IMR-90 (cell line): ENCODE results near the gene SERPING1.

Experiments
- BHLHE40 ChIP-seq: fragments of 150-350 bp; IDR thresholded peaks from 2 replicates; pipeline ENCODE4 v1.6.1; 2016; ENCODE audit warnings: mild to moderate bottlenecking, low read depth, low read length
- MXI1 ChIP-seq: IDR thresholded peaks from 2 replicates; pipeline ENCODE4 v1.6.1; 2012; ENCODE audit warnings: low read depth, mild to moderate bottlenecking, low read length, moderate library complexity, borderline replicate concordance
- POLR2A ChIP-seq: IDR thresholded peaks from 2 replicates; pipeline ENCODE4 v1.6.1; 2012; ENCODE audit warnings: mild to moderate bottlenecking, low read depth, low read length
- RFX5 ChIP-seq: IDR thresholded peaks from 2 replicates; pipeline ENCODE4 v1.8.0; 2012; ENCODE audit warnings: low read depth, mild to moderate bottlenecking, low read length, moderate library complexity
- TF ChIP-seq, protein P1 (sequence below): conservative IDR thresholded peaks from 2 replicates; pipeline ENCODE4 v1.5.1; 2012; ENCODE audit warnings: mild to moderate bottlenecking, low read depth, low read length, improper control_type of control experiment

DNA sequence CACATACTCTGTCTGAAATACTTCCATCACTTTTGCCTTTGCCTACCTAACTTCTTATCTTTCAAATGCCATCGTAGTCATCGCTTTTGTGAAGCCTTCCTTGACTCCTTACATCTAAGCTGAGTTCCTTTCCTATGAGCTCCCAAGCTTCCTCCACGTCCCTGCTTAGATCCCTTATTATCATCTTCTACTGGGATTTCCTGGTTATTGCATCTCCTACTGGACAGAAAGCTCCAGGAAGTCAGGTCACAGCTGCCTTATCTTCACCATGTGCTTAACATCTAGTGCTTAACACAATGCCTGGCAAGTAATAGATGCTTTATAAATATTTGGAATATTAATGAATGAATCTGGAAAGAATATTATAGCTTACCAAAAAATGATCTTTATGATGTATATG, 46.3 kb downstream of the SERPING1 start:
- TF ChIP-seq, protein P1, sequence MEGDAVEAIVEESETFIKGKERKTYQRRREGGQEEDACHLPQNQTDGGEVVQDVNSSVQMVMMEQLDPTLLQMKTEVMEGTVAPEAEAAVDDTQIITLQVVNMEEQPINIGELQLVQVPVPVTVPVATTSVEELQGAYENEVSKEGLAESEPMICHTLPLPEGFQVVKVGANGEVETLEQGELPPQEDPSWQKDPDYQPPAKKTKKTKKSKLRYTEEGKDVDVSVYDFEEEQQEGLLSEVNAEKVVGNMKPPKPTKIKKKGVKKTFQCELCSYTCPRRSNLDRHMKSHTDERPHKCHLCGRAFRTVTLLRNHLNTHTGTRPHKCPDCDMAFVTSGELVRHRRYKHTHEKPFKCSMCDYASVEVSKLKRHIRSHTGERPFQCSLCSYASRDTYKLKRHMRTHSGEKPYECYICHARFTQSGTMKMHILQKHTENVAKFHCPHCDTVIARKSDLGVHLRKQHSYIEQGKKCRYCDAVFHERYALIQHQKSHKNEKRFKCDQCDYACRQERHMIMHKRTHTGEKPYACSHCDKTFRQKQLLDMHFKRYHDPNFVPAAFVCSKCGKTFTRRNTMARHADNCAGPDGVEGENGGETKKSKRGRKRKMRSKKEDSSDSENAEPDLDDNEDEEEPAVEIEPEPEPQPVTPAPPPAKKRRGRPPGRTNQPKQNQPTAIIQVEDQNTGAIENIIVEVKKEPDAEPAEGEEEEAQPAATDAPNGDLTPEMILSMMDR = no peak
- no peak for TF ChIP-seq RFX5
- no peak for TF ChIP-seq POLR2A
- no peak for TF ChIP-seq MXI1
- TF ChIP-seq BHLHE40 = no peak
